GM12865 (cell line): ENCODE data around the gene SLC50A1.

Experiments
- DNase-seq: peaks from one replicate; pipeline ENCODE4 v3.0.0; 2010; ENCODE audit warnings: low read depth
- H3K4me3 ChIP-seq: 2 replicates; pipeline ENCODE4 v1.5.1; 2011; ENCODE audit warnings: mild to moderate bottlenecking, low read depth, low read length, control low read depth
- CTCF ChIP-seq: IDR thresholded peaks from 2 replicates; pipeline ENCODE4 v1.5.1; 2011; ENCODE audit warnings: low read length, control low read depth, low read depth, inconsistent platforms; ENCODE audit not compliant: insufficient read depth; ENCODE audit errors: missing control alignments

The SLC50A1 gene

GRCh38 chr1:155130272-155131006 is 5.2 kb upstream of the SLC50A1 start:
- H3K4me3 ChIP-seq, result no peak overlapping the region
- no peak for TF ChIP-seq CTCF
- no peak for DNase-seq

- no peak overlapping the region for H3K4me3 ChIP-seq
- no peak for DNase-seq
- no peak for TF ChIP-seq CTCF
Observed at GRCh38 chr1:155131285-155131684, 4.4 kb upstream of the SLC50A1 start.

GRCh38 chr1:155131856-155132255 is 3.8 kb upstream of the SLC50A1 start:
- no peak overlapping the region for H3K4me3 ChIP-seq
- TF ChIP-seq CTCF, result no peak
- DNase-seq, result no peak

- no peak overlapping the region for H3K4me3 ChIP-seq
- TF ChIP-seq CTCF, result no peak
- no peak for DNase-seq
Observed at GRCh38 chr1:155133799-155134281, 1.8 kb upstream of the SLC50A1 start.

- TF ChIP-seq CTCF, result no peak
- DNase-seq, result no peak
- H3K4me3 ChIP-seq, result no peak overlapping the region
Observed at GRCh38 chr1:155134322-155134721, 1.3 kb upstream of the SLC50A1 start.

- peak overlapping the region; percentile 90 for H3K4me3 ChIP-seq
- peak; percentile 68 for DNase-seq
- TF ChIP-seq CTCF, result no peak
Observed at GRCh38 chr1:155134880-155135414, 705 bp upstream of the SLC50A1 start.

- TF ChIP-seq CTCF, result no peak
- H3K4me3 ChIP-seq, result peak overlapping the region; percentile 90
- DNase-seq, result no peak
Observed at GRCh38 chr1:155136748-155137147, 1.1 kb downstream of the SLC50A1 start.
